Neural progenitor cell (in vitro differentiated cells): ENCODE measurements around the gene CFHR3.
"Not testable (repeated sequence)": the region's sequence is repeated elsewhere in the genome, so short reads cannot be mapped to it uniquely, and the experiment has no call there.

Experiments
- EZH2 ChIP-seq: fragments of 200-600 bp; sonication (generic); IDR thresholded peaks from 2 replicates; pipeline ENCODE4 v1.6.1; 2017; ENCODE audit warnings: antibody characterized with exemption, mild to moderate bottlenecking, moderate library complexity
- TF ChIP-seq, protein P1 (sequence below): fragments of 200-600 bp; sonication (generic); IDR thresholded peaks from 2 replicates; pipeline ENCODE4 v1.5.1; 2017; ENCODE audit warnings: antibody characterized with exemption, mild to moderate bottlenecking

DNA sequence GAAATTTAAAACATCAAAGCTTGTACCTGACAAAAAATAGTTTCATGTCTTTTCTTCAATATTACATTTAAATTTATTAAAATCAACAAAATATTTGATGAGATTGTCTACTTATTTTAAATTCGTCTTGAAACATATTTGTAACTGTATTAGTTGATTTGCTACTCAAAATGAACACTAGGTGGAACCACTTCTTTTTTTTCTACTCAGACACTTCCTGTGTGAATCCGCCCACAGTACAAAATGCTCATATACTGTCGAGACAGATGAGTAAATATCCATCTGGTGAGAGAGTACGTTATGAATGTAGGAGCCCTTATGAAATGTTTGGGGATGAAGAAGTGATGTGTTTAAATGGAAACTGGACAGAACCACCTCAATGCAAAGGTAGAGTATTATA, 53.2 kb downstream of the CFHR3 start:
- TF ChIP-seq, protein P1, sequence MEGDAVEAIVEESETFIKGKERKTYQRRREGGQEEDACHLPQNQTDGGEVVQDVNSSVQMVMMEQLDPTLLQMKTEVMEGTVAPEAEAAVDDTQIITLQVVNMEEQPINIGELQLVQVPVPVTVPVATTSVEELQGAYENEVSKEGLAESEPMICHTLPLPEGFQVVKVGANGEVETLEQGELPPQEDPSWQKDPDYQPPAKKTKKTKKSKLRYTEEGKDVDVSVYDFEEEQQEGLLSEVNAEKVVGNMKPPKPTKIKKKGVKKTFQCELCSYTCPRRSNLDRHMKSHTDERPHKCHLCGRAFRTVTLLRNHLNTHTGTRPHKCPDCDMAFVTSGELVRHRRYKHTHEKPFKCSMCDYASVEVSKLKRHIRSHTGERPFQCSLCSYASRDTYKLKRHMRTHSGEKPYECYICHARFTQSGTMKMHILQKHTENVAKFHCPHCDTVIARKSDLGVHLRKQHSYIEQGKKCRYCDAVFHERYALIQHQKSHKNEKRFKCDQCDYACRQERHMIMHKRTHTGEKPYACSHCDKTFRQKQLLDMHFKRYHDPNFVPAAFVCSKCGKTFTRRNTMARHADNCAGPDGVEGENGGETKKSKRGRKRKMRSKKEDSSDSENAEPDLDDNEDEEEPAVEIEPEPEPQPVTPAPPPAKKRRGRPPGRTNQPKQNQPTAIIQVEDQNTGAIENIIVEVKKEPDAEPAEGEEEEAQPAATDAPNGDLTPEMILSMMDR, result peak; percentile 52
- TF ChIP-seq EZH2, result not testable (repeated sequence)
